ENCODE results near the gene AOPEP.

GRCh38 chr9:95083086-95083768 lies 356.7 kb downstream of the AOPEP start:
- no peak for TF ChIP-seq CTCF (IDR thresholded peaks at IDR 0.05)
- no peak for TF ChIP-seq POLR2AphosphoS5 (IDR thresholded peaks at IDR 0.05)

Measured in upper lobe of left lung (tissue), 4 donors.